Jurkat, Clone E6-1 (cell line): ENCODE data around the gene ORM1.

Source experiments
- DNase-seq: peaks from one replicate; pipeline ENCODE4 v3.0.0-alpha.2; 2011; ENCODE audit warnings: low read depth, low spot score
- H3K4me3 ChIP-seq: 2 replicates; pipeline ENCODE4 v1.5.1; 2011; ENCODE audit warnings: mild to moderate bottlenecking, low read length, control low read depth, moderate library complexity

Gene ORM1

DNA sequence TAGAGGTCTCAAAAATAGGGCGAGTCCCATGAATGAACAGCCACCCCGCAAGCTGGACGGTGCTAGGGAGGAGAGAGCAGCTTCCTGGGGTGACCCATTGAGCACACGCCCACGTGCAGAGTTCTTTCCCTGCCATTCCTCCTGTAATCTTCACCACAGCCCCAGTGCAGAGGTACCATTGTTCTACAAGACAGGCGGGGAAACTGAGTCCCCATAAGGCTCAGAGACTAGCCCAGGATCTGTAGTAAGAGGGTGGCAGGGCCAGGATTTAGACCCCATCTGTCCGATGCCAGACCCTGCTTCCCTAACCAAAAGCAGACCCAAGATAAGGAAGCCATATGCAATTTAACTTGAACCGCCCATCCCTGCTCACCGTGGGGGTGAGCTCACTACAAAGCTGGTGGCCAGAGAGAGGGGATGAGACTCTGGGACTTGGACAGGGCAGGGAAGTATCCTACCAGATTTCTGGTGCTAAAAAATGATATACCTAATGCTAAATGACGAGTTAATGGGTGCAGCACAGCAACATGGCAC lies 36.7 kb upstream of the ORM1 start:
- no peak for DNase-seq
- no peak overlapping the region for H3K4me3 ChIP-seq

DNA sequence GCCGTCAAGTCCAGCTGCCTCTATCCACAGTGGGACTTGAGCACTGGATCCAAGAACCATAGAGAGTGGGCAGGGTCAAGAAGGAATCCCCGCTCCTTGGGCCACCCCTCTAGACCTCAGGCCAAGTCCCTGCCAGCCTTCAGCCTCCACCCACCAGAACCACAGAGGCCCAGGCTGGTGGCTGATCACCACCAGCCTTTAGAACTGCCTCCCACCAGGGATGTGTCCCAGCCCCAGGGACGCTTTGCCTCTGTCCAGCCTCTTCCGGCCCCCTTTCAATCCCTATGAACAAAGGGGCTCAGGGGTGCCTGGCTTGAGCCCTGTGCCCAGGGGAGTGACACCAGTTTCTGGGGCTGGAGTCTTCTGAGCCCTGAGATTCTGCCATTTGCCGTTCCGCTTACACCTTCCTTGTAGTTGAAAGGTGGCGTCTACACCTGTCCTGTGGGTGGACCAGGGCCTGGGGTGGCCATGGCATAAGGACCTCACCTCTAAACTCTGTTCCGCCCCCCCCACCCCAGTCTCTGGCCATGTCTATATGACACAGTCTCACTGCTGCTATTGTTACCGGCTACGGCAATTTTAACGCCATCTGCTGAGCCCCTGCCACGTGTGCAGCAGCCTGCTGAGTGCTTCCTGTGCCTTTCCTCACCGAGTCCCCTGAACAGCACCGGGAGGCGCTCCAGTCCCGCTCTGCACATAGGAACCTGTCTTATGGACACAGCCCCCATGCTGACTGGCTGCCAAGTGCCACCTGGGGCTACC lies 35.7 kb upstream of the ORM1 start:
- no peak overlapping the region for H3K4me3 ChIP-seq
- no peak for DNase-seq

DNA sequence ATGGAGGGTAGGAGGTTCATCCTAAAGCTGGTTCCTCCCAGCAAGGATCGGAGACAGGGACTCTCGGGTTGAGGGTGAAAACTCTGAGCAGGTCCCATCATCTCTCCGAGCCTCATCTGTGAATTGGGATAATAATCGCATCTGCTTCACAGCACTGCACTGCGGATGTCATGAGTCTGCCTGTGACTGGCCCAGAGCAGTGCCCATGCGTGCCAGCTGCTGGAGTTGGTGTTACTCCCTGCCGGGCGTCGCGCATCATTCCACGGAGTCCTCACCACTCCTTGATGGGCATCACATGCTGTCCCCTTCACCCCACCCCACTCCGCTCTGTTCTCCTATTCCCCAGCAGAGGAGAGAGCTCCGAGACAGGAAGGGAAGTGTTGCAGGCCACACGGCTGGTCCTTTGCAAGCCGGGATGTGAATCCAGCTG lies 35.1 kb upstream of the ORM1 start:
- no peak for DNase-seq
- no peak overlapping the region for H3K4me3 ChIP-seq

DNA sequence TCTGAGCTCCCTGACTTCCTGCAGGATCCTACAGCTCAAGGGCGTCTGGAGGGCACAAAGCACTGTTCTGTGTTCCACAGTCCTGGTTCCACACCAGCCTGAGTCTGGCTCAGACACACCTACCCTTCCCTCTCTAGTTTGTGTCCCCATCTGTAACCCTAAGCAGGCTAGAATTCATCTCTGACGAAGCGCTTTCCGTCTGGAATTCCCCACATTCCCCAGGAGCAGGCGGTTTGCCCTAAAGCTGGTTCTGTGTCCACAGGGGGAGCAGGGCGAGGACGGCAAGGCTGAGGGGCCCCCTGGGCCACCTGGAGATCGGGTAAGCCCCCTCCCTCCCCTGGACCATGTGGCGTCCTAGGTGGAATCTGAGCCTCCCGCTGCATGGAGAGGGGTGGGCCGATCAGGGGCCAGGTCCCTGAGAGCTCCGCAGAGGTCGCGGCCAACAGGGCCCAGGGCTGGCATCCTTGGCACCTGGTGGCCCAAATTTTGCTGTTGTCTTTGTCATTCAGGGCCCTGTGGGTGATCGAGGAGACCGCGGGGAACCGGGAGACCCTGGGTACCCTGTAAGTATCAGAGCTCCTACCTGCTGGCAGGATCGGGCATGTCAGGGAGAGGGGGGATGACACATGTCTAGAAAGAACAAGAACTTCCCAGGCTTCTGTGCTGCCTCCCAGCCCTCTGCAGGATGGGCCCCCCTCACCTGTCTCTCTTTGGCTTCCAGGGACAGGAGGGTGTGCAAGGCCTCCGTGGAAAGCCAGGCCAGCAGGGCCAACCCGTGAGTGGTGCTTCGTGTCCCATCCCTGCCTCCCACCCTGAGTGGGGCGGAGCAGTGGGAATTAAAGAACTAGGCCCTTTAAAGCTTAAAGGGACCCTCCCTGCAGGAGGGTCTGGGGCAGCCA lies 34.5 kb upstream of the ORM1 start:
- no peak for DNase-seq
- no peak overlapping the region for H3K4me3 ChIP-seq

DNA sequence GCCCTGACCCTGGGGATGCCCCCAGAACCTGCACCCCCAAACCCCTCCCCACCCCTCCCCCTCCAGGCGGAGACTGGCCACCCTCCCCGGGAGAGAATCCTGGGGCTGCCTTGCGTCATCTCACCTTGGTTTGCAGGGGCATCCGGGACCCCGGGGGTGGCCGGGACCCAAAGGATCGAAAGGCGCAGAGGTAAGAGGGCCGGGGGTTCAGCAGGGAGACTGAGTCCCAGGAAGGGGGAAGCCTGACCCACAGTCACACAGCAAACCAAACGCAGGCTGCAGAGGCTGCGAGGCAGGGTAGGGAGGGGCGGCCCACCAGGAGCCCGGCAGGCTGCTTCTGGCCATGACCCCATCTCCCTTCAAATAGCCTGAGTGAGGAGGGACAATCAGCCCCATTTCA lies 33.8 kb upstream of the ORM1 start:
- no peak overlapping the region for H3K4me3 ChIP-seq
- no peak for DNase-seq

DNA sequence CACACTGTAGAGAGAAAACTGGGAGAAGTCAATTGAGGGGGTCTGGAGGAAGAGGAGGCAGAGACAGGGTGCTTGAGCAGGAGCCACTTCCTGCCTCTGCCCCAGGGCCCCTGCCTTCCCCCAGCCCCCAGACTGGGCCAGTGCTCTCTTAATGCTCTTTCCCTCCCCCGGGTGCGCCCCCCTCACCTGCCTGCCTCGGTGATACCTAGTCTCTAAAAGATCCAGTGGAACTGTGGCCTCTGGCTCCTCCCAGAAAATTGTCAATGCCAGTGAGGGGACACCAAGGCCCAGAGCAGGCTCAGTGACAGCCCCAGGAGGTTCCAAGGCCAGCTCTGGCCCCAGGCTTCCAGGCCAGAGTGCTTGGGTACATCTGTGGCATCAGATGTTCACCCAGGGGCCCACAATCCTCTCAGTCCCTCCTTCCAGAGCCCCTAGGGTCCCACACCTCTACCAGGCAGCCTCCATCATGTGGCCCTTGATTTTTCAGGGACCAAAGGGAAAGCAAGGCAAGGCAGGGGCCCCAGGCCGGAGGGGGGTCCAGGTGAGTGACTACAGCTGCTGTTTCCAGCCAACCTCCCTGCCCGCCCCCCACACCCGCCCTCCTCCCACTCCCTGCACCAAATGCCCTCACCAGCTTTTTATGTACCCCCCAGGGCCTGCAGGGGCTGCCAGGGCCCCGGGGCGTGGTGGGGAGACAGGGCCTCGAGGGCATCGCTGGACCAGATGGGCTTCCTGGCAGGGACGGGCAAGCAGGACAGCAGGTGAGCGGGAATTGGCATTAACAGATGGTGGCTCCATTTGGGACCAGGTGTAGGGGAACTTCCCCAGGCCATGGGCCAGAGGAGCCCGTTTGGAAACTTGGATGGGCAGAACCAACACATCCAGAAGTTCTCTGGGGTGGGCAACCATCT lies 33.1 kb upstream of the ORM1 start:
- H3K4me3 ChIP-seq, result no peak overlapping the region
- no peak for DNase-seq

DNA sequence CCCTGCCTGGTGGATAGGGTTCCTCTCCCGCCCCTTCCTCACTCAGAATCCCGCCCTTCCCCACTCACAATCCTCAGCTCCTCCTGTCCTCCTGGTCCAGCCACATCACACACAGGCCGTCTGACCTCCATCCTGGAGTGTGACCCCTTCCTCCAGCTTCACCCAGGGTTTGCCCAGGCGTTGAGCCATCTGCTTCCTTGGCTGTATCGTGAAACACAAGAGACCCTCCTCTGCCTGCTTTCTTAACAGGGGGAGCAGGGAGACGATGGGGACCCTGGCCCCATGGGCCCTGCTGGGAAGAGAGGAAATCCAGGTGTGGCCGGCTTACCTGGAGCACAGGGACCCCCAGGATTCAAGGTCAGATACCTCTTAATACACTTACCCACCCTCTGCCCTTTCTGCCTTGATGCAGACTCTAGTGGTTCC lies 32.3 kb upstream of the ORM1 start:
- H3K4me3 ChIP-seq, result no peak overlapping the region
- no peak for DNase-seq

DNA sequence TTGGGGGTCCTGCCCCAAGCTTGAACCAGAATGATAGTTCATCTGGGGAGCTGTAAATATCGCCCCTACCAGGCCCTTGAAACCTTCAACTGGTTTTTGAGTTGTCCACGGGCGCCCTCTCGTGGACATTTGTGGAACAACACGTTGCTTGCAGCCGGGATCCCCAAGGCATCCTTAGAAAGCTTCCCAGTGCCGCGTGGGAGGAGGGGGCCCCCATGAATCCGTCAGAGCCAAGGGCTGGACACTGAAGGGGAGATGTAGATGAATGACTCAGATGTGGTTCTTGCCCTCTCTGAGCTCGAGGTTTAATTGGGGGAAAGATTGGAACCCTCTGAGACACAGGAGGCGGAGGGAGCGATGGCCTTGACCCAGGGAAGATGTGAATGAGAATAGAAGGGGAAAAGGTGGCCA lies 31.8 kb upstream of the ORM1 start:
- DNase-seq, result peak; percentile 39

DNA sequence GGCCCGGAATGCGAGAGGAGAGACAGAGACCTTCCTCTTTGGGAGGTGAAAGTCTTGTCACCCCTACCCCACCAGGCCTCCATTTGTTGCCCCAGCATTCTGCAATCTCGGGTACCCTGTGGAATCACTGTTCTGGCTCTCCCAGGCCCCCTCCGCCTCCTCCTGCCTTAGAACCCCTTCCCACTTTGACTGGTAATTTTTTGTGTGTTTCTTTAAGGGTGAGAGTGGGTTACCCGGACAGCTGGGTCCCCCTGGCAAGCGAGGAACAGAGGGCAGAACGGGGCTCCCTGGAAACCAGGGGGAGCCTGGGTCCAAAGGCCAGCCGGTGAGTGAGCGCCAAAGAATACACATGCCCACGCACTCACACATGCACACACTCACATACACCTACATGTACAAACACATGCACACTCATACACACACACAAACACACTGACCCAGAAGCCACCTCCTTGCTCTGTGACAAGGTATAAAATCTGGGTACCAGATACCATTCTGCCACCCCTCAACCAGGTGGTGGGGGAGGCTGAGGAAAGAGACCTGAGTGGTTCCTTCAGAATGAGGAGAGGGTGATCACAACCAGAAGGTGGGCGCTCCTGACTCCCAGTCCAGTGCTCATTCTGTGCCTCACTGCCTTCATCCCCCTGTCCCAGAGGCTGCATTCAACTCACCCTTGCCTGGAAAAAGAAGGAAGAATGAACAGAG lies 30.9 kb upstream of the ORM1 start:
- H3K4me3 ChIP-seq, result no peak overlapping the region
- no peak for DNase-seq

More for the DNA sequence above, 31.8 kb upstream of the ORM1 start:
- H3K4me3 ChIP-seq, result no peak overlapping the region

DNA sequence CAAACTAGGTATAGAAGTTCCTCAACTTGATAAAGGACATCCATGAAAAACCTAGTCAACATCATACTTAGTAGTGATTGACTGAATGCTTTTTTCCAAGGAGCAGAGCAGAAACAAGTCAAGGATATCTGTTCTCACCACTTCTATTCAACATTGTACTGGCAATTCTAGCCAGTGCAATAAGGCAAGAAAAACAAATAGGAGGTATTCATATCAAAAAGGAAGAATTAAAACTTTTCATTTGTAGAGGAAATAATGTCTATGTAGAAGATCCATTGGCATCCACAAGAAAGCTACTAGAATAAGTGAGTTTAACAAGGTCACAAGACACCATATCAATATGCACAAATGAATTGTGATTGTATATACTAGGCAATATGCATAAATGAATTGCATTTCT lies 28.2 kb upstream of the ORM1 start:
- no peak for DNase-seq
- no peak overlapping the region for H3K4me3 ChIP-seq

DNA sequence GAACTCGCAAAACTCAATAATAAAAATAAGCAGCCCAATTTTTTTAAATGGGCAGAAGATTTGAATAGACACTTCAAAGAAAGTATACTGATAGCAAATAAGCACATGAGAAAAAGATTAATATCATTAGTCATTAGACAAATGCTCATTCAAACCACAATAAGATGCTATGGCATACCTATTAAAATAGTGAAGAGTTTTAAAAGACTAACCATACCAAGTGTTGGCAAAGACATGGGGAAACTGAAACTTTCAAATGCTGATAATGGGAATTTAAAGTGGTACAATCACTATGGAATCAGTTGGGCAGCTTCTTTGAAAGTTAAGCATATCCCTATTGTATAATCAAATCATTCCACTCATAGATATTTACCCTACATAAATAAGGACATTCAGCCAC lies 26.6 kb upstream of the ORM1 start:
- DNase-seq, result no peak
- H3K4me3 ChIP-seq, result no peak overlapping the region

DNA sequence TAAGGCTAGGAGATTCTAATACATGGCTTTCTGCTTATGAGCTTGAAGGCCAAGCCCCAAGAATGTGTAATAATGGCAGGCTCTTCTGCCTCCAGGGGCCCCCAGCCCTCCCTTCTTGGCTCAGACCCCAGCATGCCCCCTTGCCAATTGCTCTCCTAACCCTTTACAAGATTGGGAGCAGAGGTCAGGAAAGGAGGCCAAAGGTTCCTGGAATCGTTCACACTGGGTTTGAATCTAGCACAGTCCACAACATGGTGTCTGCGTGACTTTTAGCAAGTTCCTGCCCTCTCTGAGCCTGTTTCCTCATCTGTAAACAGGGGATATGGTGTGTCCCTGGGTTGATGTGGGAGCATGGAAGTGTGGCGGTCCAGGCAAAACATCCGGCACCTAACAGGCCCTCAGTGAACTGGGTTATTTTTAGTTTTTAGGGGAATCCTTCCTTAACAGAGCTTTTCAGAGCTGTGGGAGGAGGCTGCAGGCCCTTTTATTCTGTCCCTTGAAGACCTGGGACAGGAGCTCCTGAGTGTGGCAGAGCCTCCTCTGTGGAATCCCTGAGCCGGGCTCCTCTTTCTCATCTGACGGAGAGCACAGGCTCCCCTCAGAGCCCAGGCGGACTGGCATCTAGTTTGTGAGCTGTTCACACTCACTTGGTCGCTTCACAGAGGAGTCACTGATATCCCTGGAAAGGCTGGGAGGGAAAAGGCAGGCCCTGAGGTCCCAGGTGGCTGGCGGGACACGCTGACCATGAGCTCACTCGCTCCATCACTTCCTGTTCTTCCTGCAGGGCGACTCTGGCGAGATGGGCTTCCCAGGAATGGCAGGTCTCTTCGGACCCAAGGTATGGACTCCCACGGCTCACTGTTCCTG lies 23.4 kb upstream of the ORM1 start:
- H3K4me3 ChIP-seq, result no peak overlapping the region
- DNase-seq, result no peak

DNA sequence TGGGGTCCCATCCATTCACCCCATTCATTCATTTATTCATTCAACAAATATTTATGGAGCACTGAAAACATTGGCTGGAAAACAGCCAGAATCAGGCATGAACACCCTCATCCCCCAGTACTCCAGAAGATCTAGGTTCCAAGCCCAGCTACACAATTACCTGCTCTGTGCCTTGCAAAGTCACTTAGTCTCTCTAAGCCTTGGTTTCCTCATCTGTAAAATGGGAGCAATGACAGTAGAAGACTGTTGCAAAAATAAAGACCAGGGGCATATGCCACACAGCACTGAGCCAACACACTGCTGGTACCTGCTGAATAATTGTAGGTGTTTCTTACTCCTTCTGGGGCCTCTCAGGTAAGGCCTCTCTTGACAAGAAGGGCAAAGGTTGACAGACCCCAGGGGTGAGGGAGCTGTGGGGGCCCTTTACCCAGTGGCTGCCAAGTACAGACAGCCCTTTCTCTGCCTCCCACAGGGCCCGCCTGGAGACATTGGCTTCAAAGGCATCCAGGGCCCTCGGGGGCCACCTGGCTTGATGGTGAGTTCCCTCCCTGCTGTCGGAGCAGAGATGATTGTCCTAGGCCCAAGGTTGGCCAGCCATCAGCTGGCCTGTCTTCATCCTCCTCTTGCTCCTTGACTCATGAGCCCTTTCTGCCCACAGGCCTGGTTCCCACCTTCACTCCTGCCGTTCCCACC lies 22.6 kb upstream of the ORM1 start:
- no peak for DNase-seq

DNA sequence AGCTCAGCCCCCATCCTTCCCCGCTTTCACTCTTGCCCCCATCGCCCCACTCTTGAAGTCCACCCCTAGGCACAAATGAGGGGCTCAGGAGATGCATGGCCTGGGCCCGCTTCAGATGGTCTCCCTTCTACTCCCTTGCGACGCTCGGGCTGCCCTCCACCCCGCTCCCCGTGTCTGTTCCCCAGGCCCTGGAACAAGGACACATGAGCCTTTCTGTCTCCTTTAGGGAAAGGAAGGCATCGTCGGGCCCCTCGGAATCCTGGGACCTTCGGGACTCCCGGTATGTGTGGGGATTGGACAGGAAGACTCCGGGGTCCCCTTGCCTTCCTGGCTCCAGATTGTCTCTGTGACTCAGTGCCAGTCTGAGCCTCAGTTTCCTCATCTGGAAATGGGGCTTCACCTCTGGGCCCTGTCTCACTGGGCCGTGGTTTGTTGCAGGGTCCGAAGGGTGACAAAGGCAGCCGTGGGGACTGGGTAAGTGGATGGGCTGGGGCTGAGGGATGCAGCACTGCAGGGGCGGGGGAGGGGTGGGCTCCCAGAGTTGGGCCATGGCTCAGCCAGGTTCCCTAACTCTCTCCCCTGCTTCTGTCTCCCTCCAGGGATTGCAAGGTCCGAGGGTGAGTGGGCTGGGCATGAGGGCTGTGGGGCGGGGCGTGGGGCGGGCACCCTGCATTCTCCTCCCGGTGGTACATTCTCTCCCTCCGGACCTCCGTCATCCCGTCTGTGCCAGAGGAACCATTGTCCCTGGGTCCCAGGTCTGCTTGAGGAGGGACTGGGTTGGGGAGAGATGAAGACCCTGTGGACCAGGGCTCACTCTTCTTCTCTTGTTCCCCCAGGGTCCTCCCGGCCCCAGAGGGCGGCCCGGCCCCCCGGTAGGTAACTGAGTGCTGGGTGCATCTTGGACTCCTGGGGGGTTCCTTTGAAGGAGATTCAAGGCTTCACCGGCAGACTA lies 21.8 kb upstream of the ORM1 start:
- H3K4me3 ChIP-seq, result no peak overlapping the region
- DNase-seq, result no peak

More for the DNA sequence above, 22.6 kb upstream of the ORM1 start:
- H3K4me3 ChIP-seq, result no peak overlapping the region

DNA sequence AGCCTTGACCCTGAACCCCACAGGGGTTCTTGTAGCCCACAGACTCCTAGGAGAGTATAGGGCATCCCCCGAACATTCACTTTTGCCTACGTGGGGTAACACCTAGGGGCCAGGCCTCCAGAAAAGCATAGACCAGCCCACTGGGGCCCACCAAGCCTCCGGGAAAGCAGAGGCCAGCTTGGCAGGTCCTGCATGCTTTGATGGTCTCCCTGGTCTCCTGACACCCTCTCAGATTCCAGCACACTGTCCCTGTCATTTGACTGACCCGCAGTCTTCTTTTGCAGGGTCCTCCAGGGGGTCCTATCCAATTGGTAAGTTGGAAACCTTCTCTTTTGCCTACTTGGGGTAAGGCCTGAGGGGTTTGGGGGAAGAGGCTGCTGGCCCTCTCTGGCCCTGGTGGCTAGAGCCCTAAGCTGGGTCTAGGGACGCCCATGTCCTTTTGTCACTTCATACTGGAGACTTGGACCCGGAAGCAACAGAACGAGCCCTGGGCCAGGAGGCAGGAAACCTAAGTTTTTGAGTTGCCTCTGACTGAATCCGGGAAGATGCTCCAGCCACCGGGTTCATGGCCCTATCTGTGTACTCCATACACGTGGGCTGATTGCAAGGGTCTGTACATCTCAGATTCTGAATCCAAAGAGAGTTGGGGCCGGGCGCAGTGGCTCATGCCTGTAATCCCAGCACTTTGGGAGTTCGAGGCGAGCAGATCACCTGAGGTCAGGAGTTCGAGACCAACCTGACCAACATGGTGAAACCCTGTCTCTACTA lies 20.9 kb upstream of the ORM1 start:
- H3K4me3 ChIP-seq, result no peak overlapping the region
- DNase-seq, result no peak
